NCI-H446 treated with DMSO at 0.1 percent for 48 hours (cell line): Measurements from ENCODE around the gene RNLS.

Experiments
- DNase-seq: peaks from one replicate; lab custom pipeline; 2025; lab: John Stamatoyannopoulos, UW

Gene RNLS

GRCh38 chr10:88477343-88478085, 105.6 kb downstream of the RNLS start:
- DNase-seq: no peak

- no peak for DNase-seq
These were observed 108.0 kb downstream of the RNLS start for GRCh38 chr10:88474884-88475844.

GRCh38 chr10:88473989-88474883, 108.9 kb downstream of the RNLS start:
- no peak for DNase-seq

GRCh38 chr10:88472540-88472939, 110.6 kb downstream of the RNLS start:
- DNase-seq: no peak

GRCh38 chr10:88471899-88472298, 111.2 kb downstream of the RNLS start:
- DNase-seq: no peak

- no peak for DNase-seq
These were observed 115.2 kb downstream of the RNLS start for GRCh38 chr10:88467835-88468485.

GRCh38 chr10:88466786-88467185, 116.3 kb downstream of the RNLS start:
- DNase-seq: no peak

GRCh38 chr10:88465765-88466164, 117.4 kb downstream of the RNLS start:
- DNase-seq: no peak

- DNase-seq: no peak
These were observed 119.3 kb downstream of the RNLS start for GRCh38 chr10:88463811-88464210.

GRCh38 chr10:88461426-88461825, 121.7 kb downstream of the RNLS start:
- DNase-seq: no peak

- DNase-seq: no peak
These were observed 123.6 kb downstream of the RNLS start for GRCh38 chr10:88459530-88459929.

GRCh38 chr10:88458209-88458608, 124.9 kb downstream of the RNLS start:
- no peak for DNase-seq

- no peak for DNase-seq
These were observed 125.5 kb downstream of the RNLS start for GRCh38 chr10:88457660-88458059.

- DNase-seq: no peak
These were observed 126.4 kb downstream of the RNLS start for GRCh38 chr10:88456730-88457129.

GRCh38 chr10:88455831-88456230, 127.3 kb downstream of the RNLS start:
- no peak for DNase-seq

- no peak for DNase-seq
These were observed 132.9 kb downstream of the RNLS start for GRCh38 chr10:88450201-88450600.

GRCh38 chr10:88442716-88443115, 140.4 kb downstream of the RNLS start:
- no peak for DNase-seq

- DNase-seq: no peak
These were observed 142.6 kb downstream of the RNLS start for GRCh38 chr10:88440541-88440940.

- no peak for DNase-seq
These were observed 143.2 kb downstream of the RNLS start for GRCh38 chr10:88439932-88440331.

GRCh38 chr10:88437411-88437810, 145.7 kb downstream of the RNLS start:
- no peak for DNase-seq

GRCh38 chr10:88433565-88434186, 149.4 kb downstream of the RNLS start:
- DNase-seq: no peak
